ENCODE measurements around the gene APEX1. TPM values are rescaled to one million over a fixed set of nuclear protein-coding genes. Genes with fewer than 3 reads are reported as not detected.
"Not testable (repeated sequence)": the region's sequence is repeated elsewhere in the genome, so short reads cannot be mapped to it uniquely, and the experiment has no call there.

The APEX1 gene
- total RNA-seq, 1 donor from 2014 or later: 21.5 TPM

DNA sequence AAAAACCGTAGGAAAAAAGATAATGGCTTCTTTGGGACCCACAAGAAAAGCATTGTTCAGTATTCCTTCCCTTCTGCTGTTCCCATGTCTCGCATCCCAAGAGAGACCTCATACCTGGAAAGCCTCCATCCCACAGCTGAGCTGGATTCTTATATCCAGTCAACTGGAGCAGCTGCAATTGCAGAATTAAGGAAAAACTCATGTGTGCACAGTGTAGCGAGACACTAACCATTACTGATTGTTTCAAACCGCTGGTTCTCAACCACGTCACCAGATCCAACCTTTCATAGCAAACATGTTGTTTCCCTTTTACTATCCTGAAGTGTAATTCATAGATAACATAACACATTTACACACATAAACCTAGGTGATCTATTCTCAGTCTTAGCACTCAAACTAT lies 44.9 kb downstream of the APEX1 start:
- intact Hi-C loops (cut with DNase I): no loop called here
- no peak for DNase-seq (ENCODE audit: low spot score in 2 of 2)
- H3K27me3 ChIP-seq: no peaks in the 10 kb centered on the region
- no peaks in the 10 kb centered on the region for H3K36me3 ChIP-seq
- H3K4me3 ChIP-seq: no peak overlapping the region
- TF ChIP-seq, protein P1, sequence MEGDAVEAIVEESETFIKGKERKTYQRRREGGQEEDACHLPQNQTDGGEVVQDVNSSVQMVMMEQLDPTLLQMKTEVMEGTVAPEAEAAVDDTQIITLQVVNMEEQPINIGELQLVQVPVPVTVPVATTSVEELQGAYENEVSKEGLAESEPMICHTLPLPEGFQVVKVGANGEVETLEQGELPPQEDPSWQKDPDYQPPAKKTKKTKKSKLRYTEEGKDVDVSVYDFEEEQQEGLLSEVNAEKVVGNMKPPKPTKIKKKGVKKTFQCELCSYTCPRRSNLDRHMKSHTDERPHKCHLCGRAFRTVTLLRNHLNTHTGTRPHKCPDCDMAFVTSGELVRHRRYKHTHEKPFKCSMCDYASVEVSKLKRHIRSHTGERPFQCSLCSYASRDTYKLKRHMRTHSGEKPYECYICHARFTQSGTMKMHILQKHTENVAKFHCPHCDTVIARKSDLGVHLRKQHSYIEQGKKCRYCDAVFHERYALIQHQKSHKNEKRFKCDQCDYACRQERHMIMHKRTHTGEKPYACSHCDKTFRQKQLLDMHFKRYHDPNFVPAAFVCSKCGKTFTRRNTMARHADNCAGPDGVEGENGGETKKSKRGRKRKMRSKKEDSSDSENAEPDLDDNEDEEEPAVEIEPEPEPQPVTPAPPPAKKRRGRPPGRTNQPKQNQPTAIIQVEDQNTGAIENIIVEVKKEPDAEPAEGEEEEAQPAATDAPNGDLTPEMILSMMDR (IDR thresholded peaks at IDR 0.05): no peak
- no peaks in the 10 kb centered on the region for H3K4me1 ChIP-seq
- no peaks in the 10 kb centered on the region for H3K9me3 ChIP-seq
- H3K27ac ChIP-seq: no peak overlapping the region

DNA sequence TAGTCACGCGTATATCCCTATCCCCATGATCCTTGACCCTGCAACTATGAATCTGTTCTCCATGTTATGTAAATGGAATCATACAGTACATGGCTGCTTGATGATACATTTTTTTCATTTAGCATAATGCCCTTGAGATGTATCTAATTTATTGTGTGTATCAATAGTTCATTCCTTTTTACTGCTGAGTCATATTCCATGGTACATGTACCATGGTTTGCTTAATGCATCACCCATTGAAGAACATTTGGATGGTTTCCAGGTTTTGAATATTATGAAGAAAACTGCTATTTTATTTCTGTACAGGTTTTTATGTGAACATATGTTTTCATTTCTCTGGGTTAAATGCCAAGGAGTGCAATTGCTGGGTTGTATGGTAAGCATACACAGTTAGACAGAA lies 46.3 kb downstream of the APEX1 start:
- no peaks in the 10 kb centered on the region for H3K9me3 ChIP-seq
- no peak overlapping the region for H3K4me3 ChIP-seq
- no peaks in the 10 kb centered on the region for H3K4me1 ChIP-seq
- no peak overlapping the region for H3K27ac ChIP-seq
- no peaks in the 10 kb centered on the region for H3K27me3 ChIP-seq
- DNase-seq (ENCODE audit: low spot score in 2 of 2): no peak
- intact Hi-C loops (cut with DNase I): no loop called here
- TF ChIP-seq, protein P1 (IDR thresholded peaks at IDR 0.05): no peak
- no peaks in the 10 kb centered on the region for H3K36me3 ChIP-seq

DNA sequence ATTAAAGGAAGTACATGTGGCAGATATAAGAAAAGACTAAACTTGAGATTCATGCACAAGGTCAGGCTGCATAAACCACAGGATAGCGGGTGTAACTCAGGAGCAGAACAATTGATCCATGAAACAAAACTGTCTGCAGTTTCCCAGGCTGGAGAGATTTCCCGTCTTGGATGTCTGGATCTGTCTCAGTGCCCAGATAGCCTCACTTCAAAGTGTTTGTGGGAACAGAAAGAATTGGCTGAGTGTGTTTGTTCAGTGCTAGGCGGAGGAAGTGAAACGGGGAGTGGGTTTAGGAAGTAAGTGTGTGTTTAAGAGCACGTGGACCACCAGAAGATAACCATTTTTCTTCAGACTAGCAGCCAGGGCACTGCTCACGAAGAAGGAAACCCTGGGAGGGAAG lies 48.9 kb downstream of the APEX1 start:
- intact Hi-C loops (cut with DNase I): no loop called here

DNA sequence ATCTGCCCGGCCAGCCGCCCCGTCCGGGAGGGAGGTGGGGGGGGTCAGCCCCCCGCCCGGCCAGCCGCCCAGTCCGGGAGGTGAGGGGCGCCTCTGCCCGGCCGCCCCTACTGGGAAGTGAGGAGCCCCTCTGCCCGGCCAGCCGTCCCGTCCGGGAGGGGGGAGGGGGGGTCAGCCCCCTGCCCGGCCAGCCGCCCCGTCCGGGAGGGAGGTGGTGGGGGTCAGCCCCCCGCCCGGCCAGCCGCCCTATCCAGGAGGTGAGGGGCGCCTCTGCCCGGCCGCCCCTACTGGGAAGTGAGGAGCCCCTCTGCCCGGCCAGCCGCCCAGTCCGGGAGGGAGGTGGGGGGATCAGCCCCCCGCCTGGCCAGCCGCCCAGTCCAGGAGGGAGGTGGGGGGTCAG lies 51.2 kb downstream of the APEX1 start:
- H3K27ac ChIP-seq; H3K4me3 ChIP-seq; H3K27me3 ChIP-seq; H3K9me3 ChIP-seq; H3K4me1 ChIP-seq; DNase-seq (ENCODE audit: low spot score in 2 of 2); H3K36me3 ChIP-seq; intact Hi-C loops (cut with DNase I): not testable (repeated sequence)

More for the DNA sequence above, 48.9 kb downstream of the APEX1 start:
- TF ChIP-seq, protein P1 (IDR thresholded peaks at IDR 0.05): no peak
- Histone ChIP-seq H3K4me3 (no peak overlapping the region), H3K9me3 (no peaks in the 10 kb centered on the region), H3K27me3 (no peaks in the 10 kb centered on the region), H3K36me3 (no peaks in the 10 kb centered on the region), H3K4me1 (no peaks in the 10 kb centered on the region), H3K27ac (no peak overlapping the region)
- no peak for DNase-seq (ENCODE audit: low spot score in 2 of 2)

DNA sequence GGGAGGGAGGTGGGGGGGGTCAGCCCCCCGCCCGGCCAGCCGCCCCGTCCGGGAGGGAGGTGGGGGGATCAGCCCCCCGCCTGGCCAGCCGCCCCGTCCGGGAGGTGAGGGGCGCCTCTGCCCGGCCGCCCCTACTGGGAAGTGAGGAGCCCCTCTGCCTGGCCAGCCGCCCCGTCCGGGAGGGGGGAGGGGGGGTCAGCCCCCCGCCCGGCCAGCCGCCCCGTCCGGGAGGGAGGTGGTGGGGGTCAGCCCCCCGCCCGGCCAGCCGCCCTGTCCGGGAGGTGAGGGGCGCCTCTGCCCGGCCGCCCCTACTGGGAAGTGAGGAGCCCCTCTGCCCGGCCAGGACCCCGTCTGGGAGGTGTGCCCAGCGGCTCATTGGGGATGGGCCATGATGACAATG lies 51.7 kb downstream of the APEX1 start:
- intact Hi-C loops (cut with DNase I); H3K4me3 ChIP-seq; H3K27me3 ChIP-seq; H3K36me3 ChIP-seq; H3K9me3 ChIP-seq; DNase-seq (ENCODE audit: low spot score in 2 of 2); H3K27ac ChIP-seq; H3K4me1 ChIP-seq: not testable (repeated sequence)

Other genes starting within 250 kb of the APEX1 start
- not detected for gene OR11H6, start 231.5 kb upstream of the APEX1 start, total RNA-seq
- not detected for gene OR11H7, start 226.2 kb upstream of the APEX1 start, total RNA-seq
- gene OR11H4, start 215.9 kb upstream of the APEX1 start, total RNA-seq: not detected
- gene TTC5, start 149.3 kb upstream of the APEX1 start, total RNA-seq: 7.8 TPM
- gene CCNB1IP1, start 121.9 kb upstream of the APEX1 start, total RNA-seq: 12.6 TPM
- 0.32 TPM for gene PARP2, start 111.6 kb upstream of the APEX1 start, total RNA-seq
- 43.7 TPM for gene TEP1, start 41.7 kb upstream of the APEX1 start, total RNA-seq
- not detected for gene KLHL33, start 19.1 kb upstream of the APEX1 start, total RNA-seq
- gene OSGEP, start 414 bp upstream of the APEX1 start, total RNA-seq: 26.7 TPM
- gene PIP4P1, start 6.2 kb downstream of the APEX1 start, total RNA-seq: 30.7 TPM
- gene PNP, start 14.2 kb downstream of the APEX1 start, total RNA-seq: 62.7 TPM
- gene RNASE10, start 50.3 kb downstream of the APEX1 start, total RNA-seq: not detected
- not detected for gene RNASE9, start 105.8 kb downstream of the APEX1 start, total RNA-seq
- not detected for gene RNASE11, start 132.8 kb downstream of the APEX1 start, total RNA-seq
- not detected for gene RNASE12, start 136.2 kb downstream of the APEX1 start, total RNA-seq
- not detected for gene OR6S1, start 186.5 kb downstream of the APEX1 start, total RNA-seq
- gene RNASE4, start 229.3 kb downstream of the APEX1 start, total RNA-seq: 23.2 TPM
- 4.2 TPM for gene ANG, start 233.5 kb downstream of the APEX1 start, total RNA-seq